Parathyroid adenoma (tissue), 2 donors: Measurements from ENCODE around the gene LSAMP.

ENCODE experiments used
- H2AFZ ChIP-seq: fragments of 300-600 bp; sonication (generic); one replicate; pipeline ENCODE4 v1.7.0; 2017; ENCODE audit warnings: antibody characterized with exemption, mild to moderate bottlenecking
- H3K27ac ChIP-seq: fragments of 300-600 bp; sonication (generic); one replicate; pipeline ENCODE4 v1.7.0; 2017
- H3K27me3 ChIP-seq: fragments of 300-600 bp; sonication (generic); one replicate; pipeline ENCODE4 v1.7.0; 2017; ENCODE audit warnings: low read length; ENCODE audit not compliant: control insufficient read depth, insufficient read depth
- H3K36me3 ChIP-seq: fragments of 300-600 bp; sonication (generic); one replicate; pipeline ENCODE4 v1.7.0; 2017; ENCODE audit warnings: low read length; ENCODE audit not compliant: control insufficient read depth, insufficient read depth
- H3K4me1 ChIP-seq: fragments of 300-600 bp; sonication (generic); one replicate; pipeline ENCODE4 v1.7.0; 2017; ENCODE audit warnings: control low read depth
- H3K4me2 ChIP-seq: fragments of 300-600 bp; sonication (generic); one replicate; pipeline ENCODE4 v1.7.0; 2017; ENCODE audit warnings: low read length
- H3K4me3 ChIP-seq: fragments of 300-600 bp; sonication (generic); one replicate; pipeline ENCODE4 v1.7.0; 2017; ENCODE audit warnings: low read depth, low read length
- H3K79me2 ChIP-seq: fragments of 300-600 bp; sonication (generic); one replicate; pipeline ENCODE4 v1.7.0; 2017; ENCODE audit warnings: control low read depth
- H3K9ac ChIP-seq: fragments of 300-600 bp; sonication (generic); one replicate; pipeline ENCODE4 v1.7.0; 2017; ENCODE audit warnings: mild to moderate bottlenecking
- H3K9me3 ChIP-seq: fragments of 300-600 bp; sonication (generic); one replicate; pipeline ENCODE4 v1.7.0; 2017; ENCODE audit warnings: low read length; ENCODE audit not compliant: control insufficient read depth
- TF ChIP-seq, protein P1 (sequence below): fragments of 300-600 bp; sonication (generic); IDR thresholded peaks from one replicate; pipeline ENCODE4 v1.7.0; 2017; ENCODE audit warnings: antibody characterized with exemption, mild to moderate bottlenecking
- donor health status: primary hyperparathyroidism.

The LSAMP gene

DNA sequence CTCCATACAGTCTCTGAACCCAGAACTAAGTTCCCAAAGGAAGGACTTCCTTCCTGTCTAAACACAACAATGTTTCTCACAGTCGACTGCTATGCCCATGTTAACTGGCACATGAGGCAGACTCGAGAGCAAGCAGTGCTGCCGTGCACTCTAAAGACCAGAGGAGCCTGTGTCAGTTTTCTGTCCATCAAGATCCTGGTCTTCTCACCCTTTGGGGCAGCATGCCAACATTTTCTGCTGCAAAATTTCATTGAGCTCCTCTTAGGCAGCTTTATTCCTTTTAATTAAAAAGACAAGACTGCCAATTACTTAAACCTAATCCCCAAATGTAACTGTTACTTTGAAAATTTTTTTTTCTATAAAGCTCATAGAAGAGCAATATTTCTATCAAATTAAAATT, 616.9 kb downstream of the LSAMP start:
- Histone ChIP-seq H3K36me3 (no peaks in the 10 kb centered on the region), H3K4me1 (no peaks in the 10 kb centered on the region), H3K9me3 (no peaks in the 10 kb centered on the region), H3K9ac (no peak overlapping the region), H3K27me3 (no peaks in the 10 kb centered on the region), H3K4me3 (no peak overlapping the region), H3K4me2 (no peak overlapping the region), H3K27ac (no peak overlapping the region), H2AFZ (no peak overlapping the region), H3K79me2 (no peaks in the 10 kb centered on the region)
- TF ChIP-seq, protein P1, sequence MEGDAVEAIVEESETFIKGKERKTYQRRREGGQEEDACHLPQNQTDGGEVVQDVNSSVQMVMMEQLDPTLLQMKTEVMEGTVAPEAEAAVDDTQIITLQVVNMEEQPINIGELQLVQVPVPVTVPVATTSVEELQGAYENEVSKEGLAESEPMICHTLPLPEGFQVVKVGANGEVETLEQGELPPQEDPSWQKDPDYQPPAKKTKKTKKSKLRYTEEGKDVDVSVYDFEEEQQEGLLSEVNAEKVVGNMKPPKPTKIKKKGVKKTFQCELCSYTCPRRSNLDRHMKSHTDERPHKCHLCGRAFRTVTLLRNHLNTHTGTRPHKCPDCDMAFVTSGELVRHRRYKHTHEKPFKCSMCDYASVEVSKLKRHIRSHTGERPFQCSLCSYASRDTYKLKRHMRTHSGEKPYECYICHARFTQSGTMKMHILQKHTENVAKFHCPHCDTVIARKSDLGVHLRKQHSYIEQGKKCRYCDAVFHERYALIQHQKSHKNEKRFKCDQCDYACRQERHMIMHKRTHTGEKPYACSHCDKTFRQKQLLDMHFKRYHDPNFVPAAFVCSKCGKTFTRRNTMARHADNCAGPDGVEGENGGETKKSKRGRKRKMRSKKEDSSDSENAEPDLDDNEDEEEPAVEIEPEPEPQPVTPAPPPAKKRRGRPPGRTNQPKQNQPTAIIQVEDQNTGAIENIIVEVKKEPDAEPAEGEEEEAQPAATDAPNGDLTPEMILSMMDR: no peak

GRCh38 chr3:115827495-115827894, 617.8 kb downstream of the LSAMP start:
- H3K27ac ChIP-seq: no peak overlapping the region
- H3K9me3 ChIP-seq: no peaks in the 10 kb centered on the region
- H3K4me2 ChIP-seq: no peak overlapping the region
- TF ChIP-seq, protein P1: no peak
- no peaks in the 10 kb centered on the region for H3K27me3 ChIP-seq
- H2AFZ ChIP-seq: no peak overlapping the region
- no peaks in the 10 kb centered on the region for H3K79me2 ChIP-seq
- no peaks in the 10 kb centered on the region for H3K4me1 ChIP-seq
- no peak overlapping the region for H3K9ac ChIP-seq
- no peaks in the 10 kb centered on the region for H3K36me3 ChIP-seq
- H3K4me3 ChIP-seq: no peak overlapping the region

GRCh38 chr3:115825046-115825445, 620.2 kb downstream of the LSAMP start:
- Histone ChIP-seq H3K79me2 (no peaks in the 10 kb centered on the region), H3K4me3 (no peak overlapping the region), H3K27me3 (no peaks in the 10 kb centered on the region), H3K9me3 (no peaks in the 10 kb centered on the region), H3K36me3 (no peaks in the 10 kb centered on the region), H3K4me1 (no peaks in the 10 kb centered on the region), H2AFZ (no peak overlapping the region), H3K4me2 (no peak overlapping the region), H3K9ac (no peak overlapping the region), H3K27ac (no peak overlapping the region)
- TF ChIP-seq, protein P1: no peak

DNA sequence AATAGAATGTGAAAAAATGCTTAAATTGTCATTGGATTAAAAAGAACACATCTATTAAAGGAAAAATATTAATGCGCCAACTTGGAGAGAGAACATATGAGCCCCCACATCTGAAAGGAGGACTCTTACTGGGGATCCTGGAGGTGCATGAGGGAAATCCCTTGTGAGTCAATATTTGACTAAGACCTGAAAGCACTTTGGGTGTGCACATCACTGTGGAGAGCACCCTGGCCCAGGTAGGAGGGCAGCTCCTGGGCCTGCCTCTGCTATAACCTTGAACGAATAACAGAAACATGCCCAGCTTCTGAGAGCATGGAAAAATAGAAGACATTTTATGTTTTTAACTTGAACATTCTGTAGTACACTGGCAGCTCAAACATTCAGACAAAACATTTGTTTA, 622.2 kb downstream of the LSAMP start:
- no peak overlapping the region for H3K4me3 ChIP-seq
- H2AFZ ChIP-seq: no peak overlapping the region
- H3K79me2 ChIP-seq: no peaks in the 10 kb centered on the region
- no peaks in the 10 kb centered on the region for H3K36me3 ChIP-seq
- H3K9ac ChIP-seq: no peak overlapping the region
- TF ChIP-seq, protein P1: no peak
- H3K27ac ChIP-seq: no peak overlapping the region
- no peak overlapping the region for H3K4me2 ChIP-seq
- H3K4me1 ChIP-seq: no peaks in the 10 kb centered on the region
- H3K9me3 ChIP-seq: no peaks in the 10 kb centered on the region
- H3K27me3 ChIP-seq: no peaks in the 10 kb centered on the region

DNA sequence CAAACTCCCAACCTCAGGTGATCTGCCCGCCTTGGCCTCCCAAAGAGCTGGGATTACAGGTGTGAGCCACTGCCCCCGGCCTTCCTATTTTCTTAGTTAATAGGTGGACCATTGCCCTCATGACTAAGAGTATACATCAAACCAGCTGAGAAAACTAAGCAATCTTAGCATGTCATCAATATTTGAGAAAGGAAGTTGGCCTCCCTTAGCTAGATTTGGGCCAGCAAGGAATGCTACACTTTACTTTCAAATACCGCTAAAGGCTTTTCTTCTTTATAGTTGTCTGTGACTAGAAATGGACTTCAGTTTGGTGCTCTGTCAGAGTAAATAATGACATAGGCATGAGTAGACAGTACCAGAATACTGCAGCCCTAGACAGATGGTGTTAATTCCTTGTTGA, 622.7 kb downstream of the LSAMP start:
- Histone ChIP-seq H2AFZ (no peak overlapping the region), H3K27ac (no peak overlapping the region), H3K27me3 (no peaks in the 10 kb centered on the region), H3K9ac (no peak overlapping the region), H3K79me2 (no peaks in the 10 kb centered on the region), H3K36me3 (no peaks in the 10 kb centered on the region), H3K4me1 (no peaks in the 10 kb centered on the region), H3K4me3 (no peak overlapping the region), H3K9me3 (no peaks in the 10 kb centered on the region), H3K4me2 (no peak overlapping the region)
- TF ChIP-seq, protein P1: no peak
